Astrocyte (in vitro differentiated cells and primary cell): ENCODE measurements around the gene GALK1. TPM values are rescaled to one million over a fixed set of nuclear protein-coding genes. Genes with fewer than 3 reads are reported as not detected.

Experiments used
- DNase-seq: peaks from one replicate; pipeline ENCODE4 v3.0.0-alpha.2; 2010; ENCODE audit warnings: low read depth
- FAIRE-seq: peaks from 2 replicates; lab custom pipeline; 2011; peaks lifted over from hg19 to GRCh38; lab: Jason Lieb, UNC
- H2AFZ ChIP-seq: 2 replicates; pipeline ENCODE4 v1.6.0; 2012; ENCODE audit warnings: low read depth, low read length, inconsistent platforms
- H3K27ac ChIP-seq: 2 replicates; pipeline ENCODE4 v1.5.1; 2011; ENCODE audit warnings: low read depth, low read length, inconsistent platforms
- H3K27me3 ChIP-seq: 2 replicates; pipeline ENCODE4 v1.6.0; 2011; ENCODE audit warnings: low read length, inconsistent platforms; ENCODE audit not compliant: insufficient read depth
- H3K36me3 ChIP-seq: 2 replicates; pipeline ENCODE4 v1.5.1; 2011; ENCODE audit warnings: low read length, inconsistent platforms; ENCODE audit not compliant: insufficient read depth
- H3K4me1 ChIP-seq: 2 replicates; pipeline ENCODE4 v1.5.1; 2011; ENCODE audit warnings: low read length, inconsistent platforms; ENCODE audit not compliant: insufficient read depth
- H3K4me2 ChIP-seq: 2 replicates; pipeline ENCODE4 v1.6.0; 2012; ENCODE audit warnings: low read length, inconsistent platforms
- H3K4me3 ChIP-seq: 2 replicates; pipeline ENCODE4 v1.5.1; 2011; ENCODE audit warnings: low read depth, mild to moderate bottlenecking, low read length, inconsistent platforms; ENCODE audit not compliant: insufficient read depth
- H3K79me2 ChIP-seq: 2 replicates; pipeline ENCODE4 v1.6.0; 2012; ENCODE audit warnings: mild to moderate bottlenecking, low read length, inconsistent platforms; ENCODE audit not compliant: insufficient read depth
- H3K9ac ChIP-seq: 2 replicates; pipeline ENCODE4 v1.6.0; 2012; ENCODE audit warnings: mild to moderate bottlenecking, low read length, inconsistent platforms
- H3K9me3 ChIP-seq: 2 replicates; pipeline ENCODE4 v1.5.1; 2012; ENCODE audit warnings: low read depth, mild to moderate bottlenecking, low read length, inconsistent platforms; ENCODE audit not compliant: insufficient read depth
- H4K20me1 ChIP-seq: 2 replicates; pipeline ENCODE4 v1.6.0; 2012; ENCODE audit warnings: low read length, inconsistent platforms; ENCODE audit not compliant: insufficient read depth
- H3K27ac Mint-ChIP-seq: one replicate; pipeline ENCODE4 v1.8.0; 2021; ENCODE audit warnings: mild to moderate bottlenecking, mixed read lengths; ENCODE audit not compliant: unreplicated experiment
- H3K27me3 Mint-ChIP-seq: one replicate; pipeline ENCODE4 v1.8.0; 2021; ENCODE audit warnings: low read depth, mixed read lengths; ENCODE audit not compliant: unreplicated experiment
- H3K36me3 Mint-ChIP-seq: one replicate; pipeline ENCODE4 v1.8.0; 2021; ENCODE audit warnings: low read depth, mixed read lengths; ENCODE audit not compliant: unreplicated experiment
- H3K4me1 Mint-ChIP-seq: one replicate; pipeline ENCODE4 v1.8.0; 2021; ENCODE audit warnings: low read depth, mixed read lengths; ENCODE audit not compliant: unreplicated experiment
- H3K4me3 Mint-ChIP-seq: one replicate; pipeline ENCODE4 v1.8.0; 2021; ENCODE audit warnings: mild to moderate bottlenecking, moderate library complexity, mixed read lengths; ENCODE audit not compliant: unreplicated experiment
- H3K9me3 Mint-ChIP-seq: one replicate; pipeline ENCODE4 v1.8.0; 2021; ENCODE audit warnings: mild to moderate bottlenecking, mixed read lengths; ENCODE audit not compliant: unreplicated experiment
- EZH2 ChIP-seq: IDR thresholded peaks from 2 replicates; pipeline ENCODE4 v1.6.1; 2012; ENCODE audit warnings: mild to moderate bottlenecking, low read length, inconsistent platforms; ENCODE audit not compliant: insufficient read depth
- total RNA-seq: library from RNA; stranded (reverse); gene quantifications from 2 replicates; pipeline ENCODE4 v1.2.1, GENCODE V29; 2021
- TF ChIP-seq, protein P1 (sequence below): IDR thresholded peaks from 2 replicates; pipeline ENCODE4 v1.5.1; 2011; ENCODE audit warnings: low read depth, mild to moderate bottlenecking, inconsistent platforms, low read length, moderate library complexity; ENCODE audit not compliant: insufficient read depth

GALK1 gene
- total RNA-seq, 1 donor from 2014 or later, result 22.6 TPM

- H2AFZ ChIP-seq, result no peak overlapping the region
- no peak overlapping the region for H3K4me2 ChIP-seq
- no peak overlapping the region for H3K4me3 ChIP-seq
- Mint-ChIP-seq H3K9me3 (peaks cover 1% of the 10 kb centered on the region), H3K27ac (no peak overlapping the region), H3K27me3 (no peaks in the 10 kb centered on the region), H3K4me1 (peaks cover 3% of the 10 kb centered on the region), H3K36me3 (no peaks in the 10 kb centered on the region), H3K4me3 (no peak overlapping the region)
- no peaks in the 10 kb centered on the region for H3K79me2 ChIP-seq
- TF ChIP-seq EZH2, result no peak
- TF ChIP-seq, protein P1, sequence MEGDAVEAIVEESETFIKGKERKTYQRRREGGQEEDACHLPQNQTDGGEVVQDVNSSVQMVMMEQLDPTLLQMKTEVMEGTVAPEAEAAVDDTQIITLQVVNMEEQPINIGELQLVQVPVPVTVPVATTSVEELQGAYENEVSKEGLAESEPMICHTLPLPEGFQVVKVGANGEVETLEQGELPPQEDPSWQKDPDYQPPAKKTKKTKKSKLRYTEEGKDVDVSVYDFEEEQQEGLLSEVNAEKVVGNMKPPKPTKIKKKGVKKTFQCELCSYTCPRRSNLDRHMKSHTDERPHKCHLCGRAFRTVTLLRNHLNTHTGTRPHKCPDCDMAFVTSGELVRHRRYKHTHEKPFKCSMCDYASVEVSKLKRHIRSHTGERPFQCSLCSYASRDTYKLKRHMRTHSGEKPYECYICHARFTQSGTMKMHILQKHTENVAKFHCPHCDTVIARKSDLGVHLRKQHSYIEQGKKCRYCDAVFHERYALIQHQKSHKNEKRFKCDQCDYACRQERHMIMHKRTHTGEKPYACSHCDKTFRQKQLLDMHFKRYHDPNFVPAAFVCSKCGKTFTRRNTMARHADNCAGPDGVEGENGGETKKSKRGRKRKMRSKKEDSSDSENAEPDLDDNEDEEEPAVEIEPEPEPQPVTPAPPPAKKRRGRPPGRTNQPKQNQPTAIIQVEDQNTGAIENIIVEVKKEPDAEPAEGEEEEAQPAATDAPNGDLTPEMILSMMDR, result no peak
- no peak overlapping the region for H3K9ac ChIP-seq
- no peaks in the 10 kb centered on the region for H3K9me3 ChIP-seq
- H4K20me1 ChIP-seq, result no peaks in the 10 kb centered on the region
- no peaks in the 10 kb centered on the region for H3K36me3 ChIP-seq
- no peaks in the 10 kb centered on the region for H3K27me3 ChIP-seq
- peaks cover 12% of the 10 kb centered on the region for H3K4me1 ChIP-seq
- no peak for DNase-seq
- no peak for FAIRE-seq
- H3K27ac ChIP-seq, result no peak overlapping the region
Observed at GRCh38 chr17:75767881-75768280, 2.9 kb upstream of the GALK1 start.

DNA sequence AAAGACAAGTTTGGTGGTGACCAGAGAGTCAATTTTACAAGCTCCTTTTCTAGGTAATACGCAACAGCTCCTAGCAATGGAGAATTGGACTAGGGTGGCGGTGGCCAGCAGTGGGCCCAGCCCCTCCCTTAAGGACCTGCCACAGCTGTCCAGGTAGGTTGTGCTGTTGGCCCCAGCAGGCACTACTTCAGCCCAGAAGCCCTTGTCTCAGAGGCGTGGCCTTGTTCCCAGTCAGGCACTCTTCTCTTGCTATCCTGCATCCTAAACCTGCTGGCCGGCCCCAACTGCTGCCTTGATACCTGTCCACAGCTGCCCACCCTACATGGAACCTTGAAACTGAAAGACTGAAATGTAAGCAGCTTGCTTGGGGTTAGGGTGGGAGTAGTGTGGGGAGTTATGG is 989 bp upstream of the GALK1 start:
- Histone ChIP-seq H3K27ac (no peak overlapping the region), H3K9me3 (no peaks in the 10 kb centered on the region), H3K27me3 (no peaks in the 10 kb centered on the region), H3K79me2 (no peaks in the 10 kb centered on the region), H3K4me2 (no peak overlapping the region), H3K9ac (no peak overlapping the region), H3K4me1 (peaks cover 12% of the 10 kb centered on the region), H2AFZ (no peak overlapping the region), H4K20me1 (no peaks in the 10 kb centered on the region), H3K4me3 (no peak overlapping the region), H3K36me3 (no peaks in the 10 kb centered on the region)
- H3K4me3 Mint-ChIP-seq, result no peak overlapping the region
- no peaks in the 10 kb centered on the region for H3K27me3 Mint-ChIP-seq
- H3K36me3 Mint-ChIP-seq, result no peaks in the 10 kb centered on the region
- no peak overlapping the region for H3K27ac Mint-ChIP-seq
- H3K9me3 Mint-ChIP-seq, result no peaks in the 10 kb centered on the region
- no peak for FAIRE-seq
- TF ChIP-seq, protein P1, result no peak
- TF ChIP-seq EZH2, result no peak
- no peaks in the 10 kb centered on the region for H3K4me1 Mint-ChIP-seq
- DNase-seq, result no peak

DNA sequence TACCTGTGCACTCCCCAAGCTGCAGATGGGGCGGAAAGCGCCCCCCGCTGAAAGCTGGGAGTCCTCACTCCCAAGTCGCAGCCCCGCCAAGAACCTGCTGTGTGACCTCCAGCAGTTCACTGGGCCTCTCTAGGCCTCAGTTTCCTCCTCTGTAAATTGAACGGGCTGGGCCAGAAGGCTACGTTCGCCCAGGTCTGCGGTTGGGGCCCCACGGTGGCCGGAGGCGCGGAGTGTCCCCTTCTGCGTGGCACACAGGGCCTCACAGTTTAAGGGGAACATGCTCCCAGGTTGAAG is 628 bp downstream of the GALK1 start:
- peak overlapping the region; percentile 76 for H2AFZ ChIP-seq
- no peaks in the 10 kb centered on the region for H3K9me3 ChIP-seq
- no peak for DNase-seq
- peak overlapping the region; percentile 54 for H3K4me3 ChIP-seq
- H3K27ac Mint-ChIP-seq, result no peak overlapping the region
- no peaks in the 10 kb centered on the region for H3K27me3 Mint-ChIP-seq
- no peaks in the 10 kb centered on the region for H4K20me1 ChIP-seq
- H3K36me3 Mint-ChIP-seq, result peaks cover 2% of the 10 kb centered on the region
- no peaks in the 10 kb centered on the region for H3K4me1 Mint-ChIP-seq
- FAIRE-seq, result no peak
- H3K27me3 ChIP-seq, result no peaks in the 10 kb centered on the region
- no peak overlapping the region for H3K27ac ChIP-seq
- H3K4me3 Mint-ChIP-seq, result peak overlapping the region; percentile 81
- no peaks in the 10 kb centered on the region for H3K36me3 ChIP-seq
- no peaks in the 10 kb centered on the region for H3K79me2 ChIP-seq
- H3K9me3 Mint-ChIP-seq, result no peaks in the 10 kb centered on the region
- peak overlapping the region; percentile 91 for H3K4me2 ChIP-seq
- H3K9ac ChIP-seq, result peak overlapping the region; percentile 75
- H3K4me1 ChIP-seq, result peaks cover 12% of the 10 kb centered on the region
- TF ChIP-seq, protein P1, result no peak
- no peak for TF ChIP-seq EZH2
